Measurements from ENCODE around the gene NPIPA1. TPM values are rescaled to one million over a fixed set of nuclear protein-coding genes. Genes with fewer than 3 reads are reported as not detected.
"Not testable (repeated sequence)": the region's sequence is repeated elsewhere in the genome, so short reads cannot be mapped to it uniquely, and the experiment has no call there.

NPIPA1 gene
- total and polyA plus RNA-seq, 2 of the 13 experiments (the other 11 are each of a cell fraction or from before 2014, with no cell fraction given), result 75.9 to 183 TPM

GRCh38 chr16:14974656-14975417, 37.6 kb downstream of the NPIPA1 start, which contains the start of gene PDXDC1 (continued):
- TF ChIP-seq MEIS1 (CRISPR knock-in tag; IDR thresholded peaks at IDR 0.05; ENCODE audit: borderline replicate concordance), result peak; percentile 77; the same call in 1 of the 2 replicates
- 0 out of 2 replicates have a peak, but pooled peaks have one; percentile 67 for TF ChIP-seq HOXA7 (CRISPR knock-in tag; IDR thresholded peaks at IDR 0.05)
- peak; percentile 75; the same call in 1 of the 2 replicates for TF ChIP-seq STAT5B (CRISPR knock-in tag; IDR thresholded peaks at IDR 0.05)
- 0 out of 2 replicates have a peak, but pooled peaks have one; percentile 25 for TF ChIP-seq TP53 (CRISPR knock-in tag; conservative IDR thresholded peaks at IDR 0.05)
- 0 out of 2 replicates have a peak, but pooled peaks have one; percentile 43 for TF ChIP-seq ZBTB42 (CRISPR knock-in tag; IDR thresholded peaks at IDR 0.05)
- TF ChIP-seq UBTF (CRISPR knock-in tag; IDR thresholded peaks at IDR 0.05), result peak; percentile 97
- peak; percentile 67; the same call in 1 of the 2 replicates for TF ChIP-seq TMF1 (CRISPR knock-in tag; IDR thresholded peaks at IDR 0.05; ENCODE audit: low read depth)
- peak; percentile 92 for TF ChIP-seq TAF1 (CRISPR knock-in tag; IDR thresholded peaks at IDR 0.05)
- not testable (repeated sequence) for TF ChIP-seq ZHX2 (IDR thresholded peaks at IDR 0.05; ENCODE audit: low read depth)
- 0 out of 2 replicates have a peak, but pooled peaks have one; percentile 18 for TF ChIP-seq ZHX2 (CRISPR knock-in tag; IDR thresholded peaks at IDR 0.05; ENCODE audit: borderline replicate concordance)
- peak; percentile 64; the same call in 1 of the 2 replicates for TF ChIP-seq ZBTB7A (CRISPR knock-in tag; IDR thresholded peaks at IDR 0.05)
- peak; percentile 97 for TF ChIP-seq PHF8 (CRISPR knock-in tag; IDR thresholded peaks at IDR 0.05)
- TF ChIP-seq ZBTB1 (CRISPR knock-in tag; IDR thresholded peaks at IDR 0.05; ENCODE audit: borderline replicate concordance), result peak; percentile 32; the same call in 1 of the 2 replicates
- peak; percentile 58; the same call in 1 of the 2 replicates for TF ChIP-seq TARDBP (CRISPR knock-in tag; IDR thresholded peaks at IDR 0.05)
- peak; percentile 93 for TF ChIP-seq ZNF431 (CRISPR knock-in tag; IDR thresholded peaks at IDR 0.05; ENCODE audit: borderline replicate concordance, low read depth)
- TF ChIP-seq KDM5B (CRISPR knock-in tag; IDR thresholded peaks at IDR 0.05; ENCODE audit: borderline replicate concordance), result peak; percentile 98
- 0 out of 2 replicates have a peak, but pooled peaks have one; percentile 36 for TF ChIP-seq JUN (CRISPR knock-in tag; IDR thresholded peaks at IDR 0.05)
- peak; percentile 59; the same call in 1 of the 2 replicates for TF ChIP-seq SNAPC5 (CRISPR knock-in tag; IDR thresholded peaks at IDR 0.05; ENCODE audit: borderline replicate concordance)
